COLO668 (cell line): Measurements from ENCODE around the gene USP5.
"Not testable (repeated sequence)": the region's sequence is repeated elsewhere in the genome, so short reads cannot be mapped to it uniquely, and the experiment has no call there.

Source experiments
- DNase-seq: peaks from one replicate; lab custom pipeline; 2025; ENCODE audit not compliant: unreplicated experiment; lab: John Stamatoyannopoulos, UW

USP5 gene

GRCh38 chr12:6887460-6887859 is 35.5 kb downstream of the USP5 start:
- DNase-seq, result no peak

GRCh38 chr12:6888360-6888759 is 36.4 kb downstream of the USP5 start:
- no peak for DNase-seq

- DNase-seq, result not testable (repeated sequence)
These were observed 36.8 kb downstream of the USP5 start for GRCh38 chr12:6888794-6889193.

DNA sequence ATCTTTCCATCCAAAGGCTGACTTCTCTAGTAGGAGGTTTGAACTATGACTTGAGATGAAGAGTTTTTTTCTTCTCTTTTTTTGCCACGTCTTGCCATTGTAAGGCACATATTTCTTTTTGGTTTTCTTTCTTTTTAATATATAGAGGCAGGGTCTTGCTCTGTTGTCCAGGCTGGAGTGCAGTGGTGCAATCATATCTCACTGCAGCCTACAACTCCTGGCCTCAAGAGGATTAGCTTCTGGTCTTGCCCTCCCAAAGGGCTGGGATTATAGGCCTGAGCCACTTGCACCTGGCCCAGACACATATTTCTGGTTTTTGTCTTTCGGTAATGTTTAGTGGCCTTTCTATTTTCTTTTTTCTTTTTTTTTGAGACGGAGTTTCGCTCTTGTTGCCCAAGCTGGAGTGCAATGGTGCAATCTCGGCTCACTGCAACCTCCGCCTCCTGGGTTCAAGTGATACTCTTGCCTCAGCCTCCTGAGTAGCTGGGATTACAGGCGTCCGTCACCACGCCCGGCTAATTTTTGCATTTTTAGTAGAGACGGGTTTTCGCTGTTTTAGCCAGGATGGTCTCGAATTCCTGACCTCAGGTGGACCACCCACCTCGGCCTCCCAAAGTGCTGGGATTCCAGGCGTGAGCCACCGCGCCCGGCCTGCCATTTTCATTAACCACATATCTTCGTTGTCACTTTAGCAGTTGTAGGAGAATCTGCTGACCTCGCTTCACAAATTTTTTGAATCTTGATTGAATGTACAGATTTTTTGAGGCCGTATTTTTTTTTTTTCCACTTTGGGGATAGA is 38.0 kb downstream of the USP5 start:
- not testable (repeated sequence) for DNase-seq

GRCh38 chr12:6890789-6891645 is 39.1 kb downstream of the USP5 start:
- peak; percentile 96 for DNase-seq

DNA sequence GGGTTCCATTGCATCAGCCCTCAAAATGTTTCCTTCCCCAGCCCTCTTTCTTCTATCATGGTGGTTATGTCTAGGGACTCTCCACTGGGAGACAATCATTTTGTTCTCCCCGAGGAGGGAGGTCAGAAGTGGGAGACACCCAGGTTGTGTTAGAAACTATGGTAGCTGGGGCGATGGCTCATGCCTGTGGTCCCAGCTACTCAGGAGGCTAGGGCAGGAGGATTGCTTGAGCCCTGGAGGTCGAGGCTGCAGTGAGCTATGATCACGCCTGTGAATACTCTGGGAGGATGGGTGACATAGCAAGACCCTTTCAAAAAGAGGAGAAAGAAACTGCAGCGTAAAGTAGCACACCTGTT is 39.7 kb downstream of the USP5 start:
- DNase-seq, result no peak

GRCh38 chr12:6892683-6893082 is 40.7 kb downstream of the USP5 start:
- not testable (repeated sequence) for DNase-seq

GRCh38 chr12:6894321-6894720 is 42.4 kb downstream of the USP5 start:
- DNase-seq, result no peak

DNA sequence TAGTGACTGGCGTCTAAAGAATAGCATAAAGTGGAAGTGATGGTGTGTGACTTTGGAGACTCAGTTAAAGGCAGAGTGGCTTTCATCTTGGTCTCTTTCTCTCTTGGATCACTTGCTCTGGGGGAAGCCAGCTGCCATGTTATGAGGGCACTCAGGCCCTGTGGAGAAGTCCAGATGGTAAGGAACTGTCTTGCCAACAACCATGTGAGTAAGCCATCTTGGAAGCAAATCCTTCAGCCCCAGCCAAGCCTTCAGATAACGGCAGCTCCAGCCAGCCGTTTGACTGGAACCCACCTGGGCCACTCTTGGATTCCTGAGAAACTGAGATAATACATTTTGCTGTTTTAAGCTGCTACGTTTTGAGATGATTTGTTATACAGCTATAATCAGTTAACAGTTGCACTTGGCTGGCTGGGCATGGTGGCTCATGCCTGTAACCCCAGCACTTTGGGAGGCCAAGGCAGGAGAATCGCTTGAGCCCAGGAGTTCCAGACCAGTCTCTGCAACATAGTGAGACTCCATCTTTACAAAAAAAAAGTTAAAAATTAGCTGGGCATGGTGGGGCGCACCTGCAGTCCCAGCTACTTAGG is 45.0 kb downstream of the USP5 start:
- no peak for DNase-seq

DNA sequence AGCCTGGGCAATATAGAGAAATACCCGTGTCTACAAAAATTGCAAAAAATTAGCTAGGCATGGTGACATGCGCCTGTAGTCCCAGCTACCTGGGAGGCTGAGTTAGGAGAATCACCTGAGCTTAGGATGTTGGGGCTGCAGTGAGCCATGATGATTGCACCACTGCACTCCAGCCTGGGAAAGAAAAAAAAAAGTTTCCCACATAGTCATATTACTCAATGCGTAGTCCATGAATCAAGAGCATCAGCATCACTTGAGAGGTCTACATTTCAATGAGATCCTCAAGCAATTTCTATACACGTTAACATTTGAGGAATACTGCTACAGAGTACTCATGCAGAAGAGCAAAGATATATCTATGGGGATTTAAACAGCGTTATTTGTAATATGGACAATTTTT is 47.5 kb downstream of the USP5 start:
- no peak for DNase-seq

DNA sequence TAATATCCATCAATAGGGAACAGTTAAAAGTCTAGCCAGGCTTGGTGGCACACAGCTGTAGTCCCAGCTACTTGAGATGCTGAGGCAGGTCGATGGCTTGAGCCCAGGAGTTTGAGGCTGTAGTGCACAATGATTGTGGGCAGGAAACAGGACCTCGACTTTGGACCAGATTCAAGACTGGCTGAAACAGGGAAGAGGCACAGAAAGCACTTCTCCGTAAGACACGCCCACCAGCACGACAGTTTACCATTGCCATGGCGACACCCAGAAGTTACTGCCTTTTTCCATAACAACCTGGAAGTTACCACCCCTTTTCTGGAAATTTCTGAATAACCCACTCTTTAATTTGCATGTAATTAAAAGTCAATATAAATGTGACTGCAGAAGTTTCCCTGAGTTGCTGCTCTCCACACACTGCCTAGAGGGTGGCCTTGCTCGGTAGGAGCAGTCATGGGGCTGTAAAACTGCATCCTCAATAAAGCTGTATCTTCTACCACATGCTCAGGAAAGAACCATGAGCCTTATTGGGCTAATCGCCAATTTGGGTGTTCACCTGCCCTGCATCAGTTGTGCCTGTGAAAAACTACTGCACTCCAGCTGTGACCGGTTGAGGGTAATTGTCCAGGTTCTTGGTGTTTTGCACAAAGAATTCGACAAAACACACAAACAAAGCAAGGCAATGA is 48.0 kb downstream of the USP5 start:
- no peak for DNase-seq

GRCh38 chr12:6902448-6902847 is 50.5 kb downstream of the USP5 start:
- DNase-seq, result no peak

DNA sequence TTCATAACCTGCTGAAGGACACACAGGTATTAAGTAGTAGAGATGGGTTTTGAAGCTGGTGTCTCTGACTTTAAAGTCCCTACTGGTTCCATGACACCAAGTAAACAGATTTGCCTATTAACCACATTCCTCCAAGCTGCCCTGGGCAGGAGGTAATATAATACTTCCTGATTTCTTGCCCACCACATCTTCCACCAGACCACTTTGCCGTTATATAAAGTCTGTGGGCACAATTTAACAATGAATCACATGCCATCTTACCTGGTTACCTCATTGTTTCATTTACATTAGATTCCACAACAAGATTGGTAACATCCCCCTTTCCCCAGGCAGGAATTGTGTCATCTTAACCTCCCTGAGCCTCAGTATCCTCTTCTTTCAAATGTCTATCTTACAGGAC is 51.8 kb downstream of the USP5 start:
- no peak for DNase-seq

DNA sequence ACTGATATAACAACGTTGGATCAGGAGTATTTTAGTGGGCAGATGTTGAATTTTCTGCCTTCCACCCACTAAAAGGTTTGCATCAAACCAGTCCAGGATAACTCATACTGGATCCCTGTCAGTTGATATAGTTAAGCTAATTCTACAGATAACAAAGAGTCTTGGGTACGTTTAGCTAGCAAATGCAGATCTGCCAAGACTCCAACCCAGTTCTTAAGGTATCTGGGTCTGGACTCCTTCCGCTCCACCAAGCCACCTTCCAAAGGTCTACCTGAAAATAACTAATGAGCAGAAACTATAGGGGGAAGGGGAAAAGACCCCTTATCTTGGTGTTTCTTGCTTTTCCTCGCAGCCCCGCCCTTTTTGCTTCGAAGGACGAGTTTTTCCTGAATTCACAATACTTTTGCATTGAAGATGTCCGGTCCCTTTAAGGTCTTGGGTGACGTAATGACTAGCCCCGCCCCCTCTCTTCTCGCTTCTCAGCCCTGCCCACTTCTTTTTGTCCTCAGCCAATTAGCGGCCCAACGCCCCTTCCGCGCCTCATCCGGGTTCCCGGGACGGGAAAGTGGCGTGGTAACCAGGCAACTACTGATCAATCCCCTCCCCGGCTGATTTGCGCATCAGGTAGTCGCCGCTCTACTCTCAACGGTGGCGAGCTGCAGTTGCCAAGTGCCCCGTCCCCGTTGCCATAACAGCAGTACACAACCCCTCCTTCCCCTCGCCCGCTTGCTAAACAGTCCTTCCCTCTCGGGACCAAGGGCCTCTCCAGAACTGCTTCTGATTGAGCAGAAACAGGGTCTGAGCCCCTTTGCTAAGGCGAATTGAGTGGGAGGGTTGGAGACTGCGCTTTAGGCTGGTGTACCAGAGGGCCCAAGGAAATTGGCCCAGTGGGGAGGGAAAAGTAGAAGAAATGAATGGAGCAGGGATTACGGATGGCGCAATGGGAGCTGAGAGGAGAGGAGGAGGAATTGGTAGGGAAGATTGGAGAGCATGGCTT is 52.6 kb downstream of the USP5 start, which contains the start of gene LRRC23:
Gene LRRC23 (plus strand): TSS at position 543 of the 997 bp plus-strand sequence. CDS start 812 bp downstream, outside the sequence.
- DNase-seq, result peak; percentile 94

DNA sequence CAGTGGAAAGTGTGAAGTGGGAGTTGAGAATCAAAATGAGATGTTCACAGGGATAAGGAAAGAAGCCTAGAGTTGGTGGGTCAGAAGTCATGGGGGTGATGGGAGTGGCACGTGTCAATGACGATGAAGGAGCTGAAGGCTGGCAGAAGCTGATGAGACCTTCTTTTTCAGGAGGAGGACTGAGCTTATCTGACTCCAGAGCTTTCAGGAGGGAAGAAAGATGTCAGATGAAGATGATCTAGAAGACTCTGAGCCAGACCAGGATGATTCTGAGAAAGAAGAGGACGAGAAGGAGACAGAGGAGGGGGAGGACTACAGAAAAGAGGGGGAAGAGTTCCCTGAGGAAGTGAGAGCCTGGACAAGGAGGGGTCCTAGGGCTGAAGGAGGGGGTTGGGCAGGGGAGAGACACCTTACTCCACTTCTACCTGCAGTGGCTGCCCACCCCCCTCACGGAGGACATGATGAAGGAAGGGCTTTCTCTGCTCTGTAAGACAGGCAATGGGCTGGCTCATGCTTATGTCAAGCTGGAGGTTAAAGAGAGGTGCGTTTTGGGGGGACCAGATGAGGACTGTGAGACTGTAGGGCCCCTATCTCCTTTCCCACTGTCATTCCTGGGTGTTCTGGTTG is 53.6 kb downstream of the USP5 start:
- no peak for DNase-seq

DNA sequence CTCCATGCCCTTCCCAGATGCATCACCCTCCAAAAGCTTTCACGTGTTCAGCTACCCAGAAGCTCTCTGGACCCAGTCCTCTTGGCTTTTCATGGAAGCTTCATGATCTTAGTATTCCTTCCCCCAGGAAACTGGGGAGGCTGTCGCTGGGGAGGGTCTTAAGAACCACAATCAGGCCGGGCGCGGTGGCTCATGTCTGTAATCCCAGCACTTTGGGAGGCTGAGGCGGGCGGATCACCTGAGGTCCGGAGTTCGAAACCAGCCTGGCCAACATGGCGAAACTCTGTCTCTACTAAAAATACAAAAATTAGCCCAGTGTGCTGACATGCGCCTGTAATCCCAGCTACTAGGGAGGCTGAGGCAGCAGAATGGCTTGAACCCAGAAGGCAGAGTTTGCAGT is 56.2 kb downstream of the USP5 start:
- DNase-seq, result not testable (repeated sequence)

- no peak for DNase-seq
These were observed 57.6 kb downstream of the USP5 start for GRCh38 chr12:6909421-6910145.

- no peak for DNase-seq
These were observed 60.4 kb downstream of the USP5 start for GRCh38 chr12:6912164-6912935.
